GM23248 (cell line): ENCODE measurements around the gene SCAMP2.

Experiments used
- EZH2 ChIP-seq: fragments of 200-600 bp; sonication (generic); IDR thresholded peaks from 2 replicates; pipeline ENCODE4 v1.6.1; 2018; ENCODE audit warnings: antibody characterized with exemption, mild to moderate bottlenecking; ENCODE audit not compliant: insufficient read depth, poor library complexity, severe bottlenecking
- EZH2phosphoT487 ChIP-seq: fragments of 200-600 bp; sonication (generic); IDR thresholded peaks from 2 replicates; pipeline ENCODE4 v1.6.1; 2018; ENCODE audit warnings: antibody characterized with exemption, moderate library complexity, mild to moderate bottlenecking, low read depth; ENCODE audit not compliant: insufficient read depth

DNA sequence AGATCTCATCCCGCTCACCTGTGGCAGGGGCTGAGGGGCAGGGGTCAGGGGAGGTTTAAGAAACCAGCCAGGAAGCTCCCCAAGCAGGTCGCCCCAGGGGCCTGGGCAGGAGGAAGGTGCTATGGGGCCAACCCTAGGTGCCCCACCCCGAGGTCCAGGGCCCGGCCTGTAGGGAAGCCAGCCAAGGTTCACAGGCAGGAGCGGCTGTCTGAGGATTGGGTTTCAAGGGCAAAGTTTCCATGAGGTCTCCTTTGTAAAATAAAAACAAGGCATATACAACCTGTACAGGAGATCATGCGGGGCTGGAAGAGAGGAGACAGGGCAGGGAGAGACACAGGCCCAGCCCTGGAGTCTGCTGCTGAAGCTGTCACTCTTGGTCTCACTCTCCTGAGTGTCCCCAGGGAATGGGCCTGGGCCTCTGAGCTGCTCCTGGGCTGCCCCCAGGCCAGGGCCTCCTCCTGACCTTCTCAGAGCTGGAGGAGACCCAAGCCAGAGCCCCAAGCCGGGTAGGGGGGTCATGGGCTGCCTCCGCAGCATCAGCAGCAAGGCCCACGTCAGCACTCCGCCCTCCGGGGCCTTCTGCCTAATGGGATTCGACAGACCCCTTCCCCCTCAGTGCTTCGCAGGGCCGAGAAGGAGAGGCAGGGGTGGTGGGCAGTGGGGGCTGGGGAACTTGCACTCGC lies 41.2 kb downstream of the SCAMP2 start:
- TF ChIP-seq EZH2 (no peak), EZH2phosphoT487 (no peak)
